Fibroblast of villous mesenchyme (primary cell): ENCODE data around the gene MSH4. TPM values are rescaled to one million over a fixed set of nuclear protein-coding genes. Genes with fewer than 3 reads are reported as not detected.
"Not testable (repeated sequence)": the region's sequence is repeated elsewhere in the genome, so short reads cannot be mapped to it uniquely, and the experiment has no call there.

Experiments
- DNase-seq: peaks from one replicate; pipeline ENCODE4 v3.0.0-alpha.2; 2010; ENCODE audit warnings: low read depth
- H3K4me3 ChIP-seq: 2 replicates; pipeline ENCODE4 v1.5.1; 2011; ENCODE audit warnings: low read depth, mild to moderate bottlenecking, low read length
- total RNA-seq: library from RNA; depleted of rRNA; stranded (reverse); fragments of >200 nt; gene quantifications from 2 replicates; pipeline ENCODE4 v1.2.3, GENCODE V29; 2012
- TF ChIP-seq, protein P1 (sequence below): IDR thresholded peaks from 2 replicates; pipeline ENCODE4 v1.5.1; 2012; ENCODE audit warnings: low read depth, mild to moderate bottlenecking, low read length; ENCODE audit not compliant: insufficient read depth

Gene MSH4
- total RNA-seq, 1 donor = 0.43 TPM

DNA sequence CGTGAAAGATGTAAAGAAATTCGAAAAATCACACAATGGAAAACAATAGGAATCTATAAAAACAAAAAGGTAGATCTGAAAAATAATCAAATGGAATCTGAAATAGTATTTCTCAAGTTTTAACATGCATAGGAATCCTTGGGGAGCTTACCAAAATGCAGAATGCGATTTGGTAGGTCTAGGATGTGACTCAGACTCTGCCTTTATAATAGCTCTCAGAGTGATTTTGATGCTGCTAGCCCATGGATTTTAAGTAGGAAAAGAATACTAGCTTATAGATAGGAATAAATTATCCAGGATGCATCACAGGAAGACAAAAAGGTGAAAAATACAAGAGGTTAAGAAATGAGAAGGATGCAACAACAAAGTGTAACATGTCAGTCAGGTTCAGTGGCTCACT, 24.7 kb upstream of the MSH4 start:
- no peak for DNase-seq
- no peak overlapping the region for H3K4me3 ChIP-seq
- TF ChIP-seq, protein P1, sequence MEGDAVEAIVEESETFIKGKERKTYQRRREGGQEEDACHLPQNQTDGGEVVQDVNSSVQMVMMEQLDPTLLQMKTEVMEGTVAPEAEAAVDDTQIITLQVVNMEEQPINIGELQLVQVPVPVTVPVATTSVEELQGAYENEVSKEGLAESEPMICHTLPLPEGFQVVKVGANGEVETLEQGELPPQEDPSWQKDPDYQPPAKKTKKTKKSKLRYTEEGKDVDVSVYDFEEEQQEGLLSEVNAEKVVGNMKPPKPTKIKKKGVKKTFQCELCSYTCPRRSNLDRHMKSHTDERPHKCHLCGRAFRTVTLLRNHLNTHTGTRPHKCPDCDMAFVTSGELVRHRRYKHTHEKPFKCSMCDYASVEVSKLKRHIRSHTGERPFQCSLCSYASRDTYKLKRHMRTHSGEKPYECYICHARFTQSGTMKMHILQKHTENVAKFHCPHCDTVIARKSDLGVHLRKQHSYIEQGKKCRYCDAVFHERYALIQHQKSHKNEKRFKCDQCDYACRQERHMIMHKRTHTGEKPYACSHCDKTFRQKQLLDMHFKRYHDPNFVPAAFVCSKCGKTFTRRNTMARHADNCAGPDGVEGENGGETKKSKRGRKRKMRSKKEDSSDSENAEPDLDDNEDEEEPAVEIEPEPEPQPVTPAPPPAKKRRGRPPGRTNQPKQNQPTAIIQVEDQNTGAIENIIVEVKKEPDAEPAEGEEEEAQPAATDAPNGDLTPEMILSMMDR = no peak

DNA sequence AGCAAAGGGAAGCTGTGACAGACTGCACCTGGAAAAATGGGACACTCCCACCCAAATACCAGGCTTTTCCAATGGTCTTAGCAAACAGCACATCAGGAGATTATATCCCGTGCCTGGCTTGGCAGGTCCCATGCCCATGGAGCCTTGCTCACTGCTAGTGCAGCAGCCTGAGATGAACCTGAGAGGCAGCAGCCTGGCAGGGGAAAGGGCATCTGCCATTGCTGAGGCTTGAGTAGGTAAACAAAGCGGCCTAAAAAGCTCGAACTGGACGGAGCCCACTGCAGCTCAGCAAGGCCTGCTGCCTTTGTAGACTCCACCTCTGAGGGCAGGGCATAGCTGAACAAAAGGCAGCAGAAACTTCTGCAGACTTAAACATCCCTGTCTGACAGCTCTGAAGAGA, 18.9 kb upstream of the MSH4 start:
- DNase-seq, H3K4me3 ChIP-seq: not testable (repeated sequence)

DNA sequence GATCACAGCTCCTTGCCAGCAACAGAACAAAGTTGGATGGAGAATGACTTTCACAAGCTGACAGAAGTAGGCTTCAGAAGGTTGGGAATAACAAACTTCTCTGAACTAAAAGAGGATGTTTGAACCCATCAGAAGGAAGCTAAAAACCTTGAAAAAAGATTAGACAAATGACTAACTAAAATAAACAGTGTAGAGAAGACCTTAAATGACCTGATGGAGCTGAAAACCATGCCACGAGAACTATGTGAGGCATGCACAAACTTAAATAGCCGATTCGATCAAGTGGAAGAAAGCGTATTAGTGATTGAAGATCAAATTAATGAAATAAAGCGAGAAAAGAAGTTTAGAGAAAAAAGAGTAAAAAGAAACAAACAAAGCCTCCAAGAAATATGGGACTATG, 18.0 kb upstream of the MSH4 start:
- not testable (repeated sequence) for DNase-seq, H3K4me3 ChIP-seq

DNA sequence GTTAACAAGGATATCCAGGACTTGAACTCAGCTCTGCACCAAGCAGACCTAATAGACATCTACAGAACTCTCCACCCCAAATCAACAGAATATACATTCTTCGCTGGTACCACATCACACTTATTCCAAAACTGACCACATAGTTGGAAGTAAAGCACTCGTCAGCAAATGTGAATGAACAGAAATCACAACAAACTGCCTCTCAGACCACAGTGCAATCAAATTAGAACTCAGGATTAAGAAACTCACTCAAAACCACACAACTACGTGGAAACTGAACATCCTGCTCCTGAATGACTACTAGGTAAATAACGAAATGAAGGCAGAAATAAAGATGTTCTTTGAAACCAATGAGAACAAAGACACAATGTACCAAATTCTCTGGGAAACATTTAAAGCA, 16.5 kb upstream of the MSH4 start:
- not testable (repeated sequence) for DNase-seq, H3K4me3 ChIP-seq

DNA sequence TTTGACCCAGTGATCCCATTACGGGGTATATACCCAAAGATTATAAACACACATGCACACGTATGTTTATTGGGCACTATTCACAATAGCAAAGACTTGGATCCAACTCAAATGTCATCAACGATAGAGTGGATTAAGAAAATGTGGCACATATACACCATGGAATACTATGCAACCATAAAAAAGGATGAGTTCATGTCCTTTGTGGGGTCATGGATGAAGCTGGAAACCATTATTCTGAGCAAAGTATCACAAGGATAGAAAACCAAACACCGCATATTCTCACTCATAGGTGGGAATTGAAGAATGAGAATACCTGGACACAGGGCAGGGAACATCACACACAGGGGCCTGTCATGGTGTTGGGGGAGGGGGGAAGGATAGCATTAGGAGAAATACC, 12.8 kb upstream of the MSH4 start:
- DNase-seq, H3K4me3 ChIP-seq: not testable (repeated sequence)

DNA sequence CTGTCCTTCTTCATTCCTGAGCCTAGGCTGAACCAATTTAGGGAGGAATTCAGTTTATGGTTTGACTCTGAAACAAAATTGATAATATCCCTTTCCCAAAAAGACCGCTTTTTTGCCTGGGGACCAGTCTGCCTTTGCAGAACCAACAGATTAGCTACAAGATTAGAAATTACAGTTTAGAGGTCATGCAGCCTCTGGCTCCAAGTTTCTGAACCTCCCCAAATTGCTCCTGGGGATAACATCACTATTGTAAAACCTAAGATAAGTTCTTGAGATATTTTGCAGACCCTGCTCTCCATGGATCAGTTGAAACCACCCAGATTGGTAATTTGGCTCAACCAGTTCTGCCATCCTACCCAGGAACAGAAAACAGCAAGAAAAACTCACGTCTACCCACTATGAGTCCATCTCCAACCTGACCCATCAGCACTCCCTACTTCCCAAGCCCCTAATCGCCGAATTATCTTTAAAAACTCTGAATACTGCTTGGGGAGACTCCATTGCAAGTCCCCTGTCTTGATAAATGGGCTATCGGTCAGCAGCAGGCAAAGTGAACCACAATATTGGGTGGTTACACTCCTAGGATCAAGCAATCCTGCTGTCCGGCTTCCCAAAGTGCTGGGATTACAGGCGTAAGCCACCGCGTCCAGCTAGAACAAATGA, 11.2 kb upstream of the MSH4 start:
- no peak for DNase-seq
- TF ChIP-seq, protein P1 = no peak
- peak overlapping the region; percentile 88 for H3K4me3 ChIP-seq

DNA sequence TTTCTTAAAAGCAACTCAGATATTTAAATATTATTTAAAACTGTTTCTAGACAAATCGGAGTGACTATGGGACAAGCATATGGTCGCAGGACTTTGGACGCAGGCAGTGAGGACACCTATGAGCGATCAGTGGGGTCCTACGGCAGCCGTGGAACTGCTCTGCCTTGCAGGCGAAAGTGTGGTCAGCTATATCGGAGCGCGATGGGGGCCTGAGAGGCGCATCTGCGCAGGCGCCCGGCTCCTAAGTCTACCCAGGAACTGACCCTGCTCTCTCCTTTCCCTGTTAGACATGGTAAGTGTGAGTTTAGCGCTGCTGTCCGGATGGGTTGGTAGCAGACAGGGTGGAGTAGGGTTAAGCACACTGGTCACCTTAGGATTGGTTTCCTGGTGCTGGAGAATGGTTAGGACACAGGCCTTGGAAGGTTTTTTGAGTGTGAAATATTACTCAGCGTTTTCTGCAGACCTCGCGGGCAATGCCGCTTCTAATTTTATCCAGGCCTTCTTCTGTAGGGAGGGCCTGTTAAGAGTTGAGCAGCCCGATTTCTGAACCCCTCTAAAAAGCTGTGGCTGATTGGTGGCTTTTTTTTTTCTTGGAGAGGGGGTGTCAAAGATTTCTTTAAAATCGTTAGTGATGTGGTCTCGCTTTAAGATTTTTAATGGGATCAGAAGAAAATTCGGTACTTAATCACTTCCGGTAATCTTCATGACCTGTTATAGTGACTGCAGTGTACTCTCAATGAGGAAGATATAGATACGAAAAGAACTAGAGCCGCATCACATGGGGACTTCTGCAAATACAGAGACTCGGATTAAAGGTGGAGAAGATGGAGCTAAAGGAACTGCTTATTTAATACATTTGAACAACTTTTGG, 10.5 kb upstream of the MSH4 start, which contains the start of gene RABGGTB:
Gene RABGGTB (plus strand): TSS at position 274 of the 871 bp plus-strand sequence. CDS start 16 bp downstream, at position 290.
- peak within 1 kb of the TSS; percentile 88 for H3K4me3 ChIP-seq
- peak; percentile 97 for DNase-seq
- TF ChIP-seq, protein P1 = no peak

DNA sequence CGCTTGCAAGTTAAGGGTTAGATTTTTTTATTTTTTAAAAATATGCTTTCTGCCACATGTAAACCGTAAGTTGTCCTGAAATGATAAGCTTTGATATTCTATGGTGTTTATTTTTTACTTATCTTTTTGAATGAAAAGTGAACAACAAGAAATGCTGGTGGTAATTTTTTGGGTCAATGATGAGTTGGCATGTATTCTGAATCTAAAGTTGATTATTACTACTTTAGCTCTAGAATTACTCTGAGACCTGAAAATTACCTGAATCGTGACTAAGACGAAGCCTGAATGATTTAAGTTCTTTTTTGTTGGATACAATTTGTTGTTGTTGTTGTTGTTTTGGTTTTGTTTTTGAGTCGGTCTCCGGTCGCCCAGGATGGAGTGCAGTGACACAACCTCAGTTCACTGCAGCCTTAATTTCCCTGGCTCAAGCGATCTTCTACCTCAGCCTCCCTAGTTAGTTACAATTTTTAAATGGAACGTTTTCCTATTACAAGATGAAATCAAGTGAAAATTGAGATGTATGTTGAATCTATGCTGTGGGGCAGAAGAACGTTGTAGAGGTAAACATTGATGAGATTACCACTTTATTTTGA, 9.7 kb upstream of the MSH4 start:
- H3K4me3 ChIP-seq = peak overlapping the region; percentile 88
- peak; percentile 16 for DNase-seq
- TF ChIP-seq, protein P1 = no peak
